AG09319 (cell line): ENCODE data around the gene CD93.

Experiments used
- DNase-seq: peaks from one replicate; pipeline ENCODE4 v3.0.0-alpha.2; 2010; ENCODE audit warnings: low read depth; ENCODE audit errors: extremely low read depth
- TF ChIP-seq, protein P1 (sequence below): IDR thresholded peaks from 2 replicates; pipeline ENCODE4 v1.5.1; 2011; ENCODE audit warnings: low read depth, mild to moderate bottlenecking, inconsistent platforms, low read length, moderate library complexity

CD93 gene

GRCh38 chr20:23114448-23115082, 28.4 kb upstream of the CD93 start:
- DNase-seq, result no peak
- TF ChIP-seq, protein P1, sequence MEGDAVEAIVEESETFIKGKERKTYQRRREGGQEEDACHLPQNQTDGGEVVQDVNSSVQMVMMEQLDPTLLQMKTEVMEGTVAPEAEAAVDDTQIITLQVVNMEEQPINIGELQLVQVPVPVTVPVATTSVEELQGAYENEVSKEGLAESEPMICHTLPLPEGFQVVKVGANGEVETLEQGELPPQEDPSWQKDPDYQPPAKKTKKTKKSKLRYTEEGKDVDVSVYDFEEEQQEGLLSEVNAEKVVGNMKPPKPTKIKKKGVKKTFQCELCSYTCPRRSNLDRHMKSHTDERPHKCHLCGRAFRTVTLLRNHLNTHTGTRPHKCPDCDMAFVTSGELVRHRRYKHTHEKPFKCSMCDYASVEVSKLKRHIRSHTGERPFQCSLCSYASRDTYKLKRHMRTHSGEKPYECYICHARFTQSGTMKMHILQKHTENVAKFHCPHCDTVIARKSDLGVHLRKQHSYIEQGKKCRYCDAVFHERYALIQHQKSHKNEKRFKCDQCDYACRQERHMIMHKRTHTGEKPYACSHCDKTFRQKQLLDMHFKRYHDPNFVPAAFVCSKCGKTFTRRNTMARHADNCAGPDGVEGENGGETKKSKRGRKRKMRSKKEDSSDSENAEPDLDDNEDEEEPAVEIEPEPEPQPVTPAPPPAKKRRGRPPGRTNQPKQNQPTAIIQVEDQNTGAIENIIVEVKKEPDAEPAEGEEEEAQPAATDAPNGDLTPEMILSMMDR, result no peak

GRCh38 chr20:23114018-23114417, 27.9 kb upstream of the CD93 start:
- TF ChIP-seq, protein P1, result no peak
- no peak for DNase-seq

DNA sequence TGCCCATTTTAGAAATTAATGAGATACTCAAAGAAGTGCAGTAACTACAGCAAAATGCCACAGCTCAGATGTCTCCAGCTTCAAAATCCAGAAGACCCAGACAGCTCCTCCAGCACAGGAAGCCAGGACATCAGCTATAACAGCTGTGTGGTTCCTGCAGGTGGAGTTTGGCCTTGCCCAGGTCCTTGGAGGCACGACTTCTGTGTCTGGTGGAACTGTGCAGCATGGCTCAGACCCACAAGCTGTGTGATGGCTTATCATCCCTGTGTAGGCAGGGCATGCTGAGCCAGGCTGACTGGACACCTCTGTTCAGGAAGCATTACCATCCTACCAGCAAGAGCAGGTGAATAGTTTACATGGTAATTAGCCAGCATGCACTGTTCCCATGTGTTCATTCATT, 26.5 kb upstream of the CD93 start:
- DNase-seq, result no peak
- TF ChIP-seq, protein P1, result no peak

DNA sequence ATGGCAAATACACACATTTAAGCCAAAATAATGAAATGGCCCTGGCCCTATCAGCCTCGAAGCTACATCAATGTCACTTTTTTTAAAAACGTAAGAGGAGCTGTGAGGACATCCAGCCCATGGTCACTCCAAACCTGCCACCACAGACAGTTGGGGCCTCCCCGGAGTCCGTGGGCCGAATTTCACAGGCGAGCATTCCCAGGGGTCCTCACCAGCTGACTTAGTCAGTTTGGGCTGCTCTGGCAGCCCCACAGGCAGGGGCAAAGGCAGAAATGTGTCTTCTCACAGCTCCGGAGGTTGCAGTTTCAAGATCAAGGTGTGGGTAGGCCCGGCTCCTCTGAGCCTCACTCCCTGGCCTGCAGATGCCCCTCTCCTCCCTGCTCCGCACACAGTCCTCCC, 25.8 kb upstream of the CD93 start:
- DNase-seq, result no peak
- TF ChIP-seq, protein P1, result no peak

- DNase-seq, result no peak
- TF ChIP-seq, protein P1, result no peak
Measured at GRCh38 chr20:23111307-23111943, 25.3 kb upstream of the CD93 start.

DNA sequence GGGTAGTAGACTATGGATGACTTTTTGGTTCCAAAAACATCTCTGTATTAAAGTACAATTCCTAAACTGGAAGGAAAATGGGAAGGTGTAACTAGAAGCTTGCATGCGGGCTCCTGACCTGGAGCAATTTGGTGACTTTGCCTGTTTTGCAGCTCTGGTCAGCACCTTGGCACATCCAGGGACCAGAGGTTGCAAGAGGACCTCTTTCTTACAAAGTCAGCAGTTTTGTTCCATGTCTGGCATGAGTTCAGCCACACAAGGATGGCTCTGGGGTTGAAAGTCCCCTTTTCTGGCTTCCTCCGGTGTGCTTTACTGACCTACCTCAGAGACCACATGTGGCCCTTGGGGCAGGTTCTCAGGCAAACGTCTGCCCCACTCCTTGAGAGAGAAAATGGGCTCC, 22.7 kb upstream of the CD93 start:
- TF ChIP-seq, protein P1, result no peak
- DNase-seq, result no peak

DNA sequence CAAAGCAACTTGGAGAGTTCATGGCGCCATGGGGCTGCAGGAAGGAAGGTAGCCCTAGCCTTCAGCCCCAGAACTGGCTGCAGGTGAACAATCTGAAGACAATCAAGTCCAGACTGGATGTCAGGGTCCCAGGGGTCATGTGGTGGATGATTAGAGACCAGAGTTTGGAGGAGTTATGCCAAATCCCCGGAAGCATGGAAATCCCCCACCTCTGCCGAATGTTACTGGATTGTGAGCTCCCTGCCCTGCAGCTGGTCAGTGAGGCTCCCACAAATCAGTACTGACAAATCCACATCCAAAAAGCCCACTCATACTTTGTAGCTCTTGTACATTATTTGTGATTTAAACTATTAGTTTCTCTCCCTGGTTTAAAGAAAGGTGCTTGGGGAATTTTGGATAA, 21.3 kb upstream of the CD93 start:
- DNase-seq, result no peak

More for the DNA sequence above, 21.3 kb upstream of the CD93 start:
- TF ChIP-seq, protein P1, result no peak
